HepG2 (cell line): ENCODE measurements around the gene CTLA4. TPM values are rescaled to one million over a fixed set of nuclear protein-coding genes. Genes with fewer than 3 reads are reported as not detected.

Source experiments
- ATM ChIP-seq: fragments of 450-650 bp; IDR thresholded peaks from 2 replicates; pipeline ENCODE4 v1.7.1; 2017; ENCODE audit warnings: mild to moderate bottlenecking, borderline replicate concordance
- CENPX ChIP-seq: sonication (generic); formaldehyde crosslinking; IDR thresholded peaks from 2 replicates; pipeline ENCODE4 v1.9.0; 2021; ENCODE audit warnings: mild to moderate bottlenecking, missing genetic modification reagents, moderate library complexity
- EHMT2 ChIP-seq: fragments of 200-600 bp; sonication (generic); IDR thresholded peaks from 2 replicates; pipeline ENCODE4 v1.7.0; 2017; ENCODE audit warnings: antibody characterized with exemption, low read depth, low read length, borderline replicate concordance
- ERF ChIP-seq: IDR thresholded peaks from 2 replicates; pipeline ENCODE4 v1.6.1; 2018; ENCODE audit warnings: missing biosample characterization, missing genetic modification reagents
- ETS1 ChIP-seq: sonication (generic); formaldehyde crosslinking; IDR thresholded peaks from 2 replicates; pipeline ENCODE4 v1.4.0; 2020; ENCODE audit warnings: missing genetic modification reagents
- FOSL2 ChIP-seq: sonication (generic); formaldehyde crosslinking; IDR thresholded peaks from 2 replicates; pipeline ENCODE4 v1.4.0; 2020; ENCODE audit warnings: missing genetic modification reagents
- HDAC6 ChIP-seq: fragments of 200-600 bp; sonication (generic); IDR thresholded peaks from 2 replicates; pipeline ENCODE4 v1.7.0; 2017; ENCODE audit warnings: mild to moderate bottlenecking, antibody characterized with exemption, low read length, low read depth
- HOXA7 ChIP-seq: sonication (generic); formaldehyde crosslinking; IDR thresholded peaks from 2 replicates; pipeline ENCODE4 v1.8.1; 2022; ENCODE audit warnings: mild to moderate bottlenecking, missing genetic modification reagents, moderate library complexity
- KLF9 ChIP-seq: IDR thresholded peaks from 2 replicates; pipeline ENCODE4 v1.6.1; 2016; ENCODE audit warnings: low read depth
- MIXL1 ChIP-seq: IDR thresholded peaks from 2 replicates; pipeline ENCODE4 v1.6.1; 2016
- MZF1 ChIP-seq: sonication (generic); formaldehyde crosslinking; IDR thresholded peaks from 2 replicates; pipeline ENCODE4 v1.8.1; 2023; ENCODE audit warnings: mild to moderate bottlenecking, missing genetic modification reagents, borderline replicate concordance
- NBN ChIP-seq: fragments of 450-650 bp; conservative IDR thresholded peaks from 2 replicates; pipeline ENCODE4 v1.6.1; 2017
- PCBP1 ChIP-seq: fragments of 200-400 bp; formaldehyde crosslinking; IDR thresholded peaks from 2 replicates; pipeline ENCODE4 v1.6.1; 2017; ENCODE audit warnings: mild to moderate bottlenecking, low read depth, low read length, borderline replicate concordance
- PITX1 ChIP-seq: sonication (generic); formaldehyde crosslinking; IDR thresholded peaks from 2 replicates; pipeline ENCODE4 v1.5.1; 2020; ENCODE audit warnings: mild to moderate bottlenecking, missing genetic modification reagents
- RARA ChIP-seq: IDR thresholded peaks from 2 replicates; pipeline ENCODE4 v1.6.1; 2016; ENCODE audit warnings: missing genetic modification reagents, missing compliant biosample characterization
- RERE ChIP-seq: IDR thresholded peaks from 2 replicates; pipeline ENCODE4 v1.6.1; 2016; ENCODE audit warnings: low read depth, missing genetic modification reagents, missing compliant biosample characterization
- SMARCC2 ChIP-seq: fragments of 450-650 bp; IDR thresholded peaks from 2 replicates; pipeline ENCODE4 v1.6.1; 2017; ENCODE audit warnings: antibody characterized with exemption, mild to moderate bottlenecking
- SRF ChIP-seq: IDR thresholded peaks from 2 replicates; pipeline ENCODE4 v1.6.1; 2011; ENCODE audit warnings: mild to moderate bottlenecking, low read depth, low read length, moderate library complexity
- SRSF4 ChIP-seq: fragments of 200-400 bp; formaldehyde crosslinking; IDR thresholded peaks from one replicate; pipeline ENCODE4 v1.6.1; 2018; ENCODE audit warnings: mild to moderate bottlenecking, low read depth, low read length, moderate library complexity; ENCODE audit not compliant: poor library complexity, severe bottlenecking
- SSRP1 ChIP-seq: IDR thresholded peaks from 2 replicates; pipeline ENCODE4 v1.6.1; 2016; ENCODE audit warnings: control low read depth
- TAF1 ChIP-seq: sonication (generic); formaldehyde crosslinking; IDR thresholded peaks from 2 replicates; pipeline ENCODE4 v1.4.0; 2020; ENCODE audit warnings: missing genetic modification reagents
- ZFP36L2 ChIP-seq: sonication (generic); formaldehyde crosslinking; IDR thresholded peaks from 2 replicates; pipeline ENCODE4 v1.4.0; 2020; ENCODE audit warnings: missing genetic modification reagents
- ZKSCAN5 ChIP-seq: sonication (generic); formaldehyde crosslinking; IDR thresholded peaks from 2 replicates; pipeline ENCODE4 v1.5.1; 2020; ENCODE audit warnings: mild to moderate bottlenecking, missing genetic modification reagents
- ZNF230 ChIP-seq: sonication (generic); formaldehyde crosslinking; IDR thresholded peaks from 2 replicates; pipeline ENCODE4 v1.4.0; 2020; ENCODE audit warnings: mild to moderate bottlenecking, missing genetic modification reagents
- ZNF839 ChIP-seq: sonication (generic); formaldehyde crosslinking; IDR thresholded peaks from 2 replicates; pipeline ENCODE4 v1.4.0; 2020; ENCODE audit warnings: missing genetic modification reagents, mild to moderate bottlenecking, borderline replicate concordance
- ZSCAN25 ChIP-seq: sonication (generic); formaldehyde crosslinking; IDR thresholded peaks from 2 replicates; pipeline ENCODE4 v1.8.0; 2022; ENCODE audit warnings: mild to moderate bottlenecking, missing genetic modification reagents
- polyA plus RNA-seq, 8 experiments: library from polyadenylated mRNA; depleted of rRNA in 3 of 8; stranded (reverse) in 7 of 8; unstranded in 1 of 8; fragments of >200 nt; fragmentation: Illumina TruSeq in 4 of 8; extraction: Trizol in 4 of 8; gene quantifications; 2 replicates each; pipeline versions ENCODE4 v1.2.1 to v1.2.3, GENCODE V29; 2011 to 2016; ENCODE audit warnings: low read depth in 4 of 8, missing spikeins in 1 of 8, mixed read lengths in 1 of 8; ENCODE audit not compliant: insufficient read depth in 1 of 8
- total RNA-seq, 5 experiments: library from RNA; depleted of rRNA; stranded (reverse); fragments of >200 nt; fragmentation: Illumina TruSeq; extraction: Trizol; gene quantifications; 2 replicates each; pipeline ENCODE4 v1.2.3, GENCODE V29; 2016; ENCODE audit warnings: low read depth in 1 of 5
- TF ChIP-seq, protein P1 (sequence below): sonication (generic); formaldehyde crosslinking; IDR thresholded peaks from 2 replicates; pipeline ENCODE4 v1.8.1; 2023; ENCODE audit warnings: mild to moderate bottlenecking, missing genetic modification reagents, borderline replicate concordance

The CTLA4 gene
- total and polyA plus RNA-seq, 2 of the 13 experiments (the other 11 are each of a cell fraction or from before 2014, with no cell fraction given): 0.16 TPM; not detected in 1

- 0 out of 2 replicates have a peak, but pooled peaks have one; percentile 43 for TF ChIP-seq ZNF839 (CRISPR knock-in tag)
- no peak for TF ChIP-seq HOXA7
- TF ChIP-seq ZFP36L2: 0 out of 2 replicates have a peak, but pooled peaks have one; percentile 13
- TF ChIP-seq ZNF230 (CRISPR knock-in tag): 0 out of 2 replicates have a peak, but pooled peaks have one; percentile 30
- TF ChIP-seq, protein P1, sequence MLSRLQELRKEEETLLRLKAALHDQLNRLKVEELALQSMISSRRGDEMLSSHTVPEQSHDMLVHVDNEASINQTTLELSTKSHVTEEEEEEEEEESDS (CRISPR knock-in tag): no peak
- peak; percentile 71; the same call in 1 of the 2 replicates for TF ChIP-seq KLF9 (CRISPR knock-in tag)
- TF ChIP-seq ZKSCAN5: no peak
- peak; percentile 74 for TF ChIP-seq FOSL2 (CRISPR knock-in tag)
- TF ChIP-seq PCBP1: no peak
- no peak for TF ChIP-seq ETS1 (CRISPR knock-in tag)
- TF ChIP-seq SRSF4: no peak
- peak; percentile 97 for TF ChIP-seq ERF (CRISPR knock-in tag)
- peak; percentile 85 for TF ChIP-seq EHMT2
- TF ChIP-seq TAF1: peak; percentile 56
- TF ChIP-seq ATM: peak; percentile 35; the same call in 1 of the 2 replicates
- 0 out of 2 replicates have a peak, but pooled peaks have one; percentile 32 for TF ChIP-seq ZSCAN25 (CRISPR knock-in tag)
- peak; percentile 93 for TF ChIP-seq RARA (CRISPR knock-in tag)
- TF ChIP-seq SSRP1 (CRISPR knock-in tag): peak; percentile 84; the same call in 1 of the 2 replicates
- TF ChIP-seq CENPX: no peak
- peak; percentile 96 for TF ChIP-seq PITX1 (CRISPR knock-in tag)
- no peak for TF ChIP-seq HDAC6
- TF ChIP-seq NBN: no peak
- TF ChIP-seq SRF: no peak
- TF ChIP-seq RERE: peak; percentile 82; the same call in 1 of the 2 replicates
- peak; percentile 81 for TF ChIP-seq MIXL1 (CRISPR knock-in tag)
- TF ChIP-seq MZF1 (CRISPR knock-in tag): no peak
- no peak for TF ChIP-seq SMARCC2
Measured at GRCh38 chr2:203819434-203820133, 48.0 kb upstream of the CTLA4 start (continued).
